HCT116 (cell line): ENCODE data around the gene MTUS2. TPM values are rescaled to one million over a fixed set of nuclear protein-coding genes. Genes with fewer than 3 reads are reported as not detected.

Experiments used
- ATAC-seq: fragments of 200-7000 bp; cut with Tn5 transposase; 2 replicates; pipeline ENCODE4 v1.9.1; 2020; ENCODE audit warnings: mild to moderate bottlenecking, moderate library complexity
- BruUV-seq: library from RNA; stranded (reverse); fragments of 400-500 nt; replicated peaks from 2 replicates; lab custom pipeline; 2021; lab: Mats Ljungman, UMichigan
- CTCF ChIA-PET: fragments of 300-600 bp; sonication (Branson Sonifier 250); formaldehyde crosslinking; loops from one replicate; lab custom pipeline; 2021; ENCODE audit warnings: antibody characterized with exemption; lab: Charles Lee
- POLR2A ChIA-PET: fragments of 300-600, 350-600 bp; sonication (Branson Sonifier 250); formaldehyde crosslinking; loops from one replicate; lab custom pipeline; 2021; ENCODE audit warnings: antibody characterized with exemption; lab: Charles Lee
- RAD21 ChIA-PET, 2 experiments: fragments of 300-600 bp; sonication (Branson Sonifier 250); formaldehyde crosslinking; loops; one replicate each; lab custom pipeline; 2023; ENCODE audit warnings: low total read pairs in 2 of 2; ENCODE audit not compliant: uncharacterized antibody in 2 of 2, unreplicated experiment in 2 of 2, low non-redundant PET in 1 of 2; lab: Charles Lee
- DNase-seq: peaks from one replicate; pipeline ENCODE4 v3.0.0-alpha.2; 2010; ENCODE audit warnings: low read depth, low spot score
- H2AFZ ChIP-seq: fragments of 200-600 bp; shearing (Covaris generic), sonication (generic); 2 replicates; pipeline ENCODE4 v1.6.1; 2017; ENCODE audit warnings: low read depth, mixed run types, mixed read lengths, antibody characterized with exemption, low read length; ENCODE audit not compliant: poor library complexity, severe bottlenecking
- H3K27ac ChIP-seq: 2 replicates; pipeline ENCODE4 v1.5.1; 2012; ENCODE audit warnings: low read depth, low read length
- H3K27me3 ChIP-seq: fragments of 200-600 bp; sonication (generic); 2 replicates; pipeline ENCODE4 v1.6.1; 2016; ENCODE audit warnings: mixed run types, low read length, mixed read lengths; ENCODE audit not compliant: insufficient read depth
- H3K36me3 ChIP-seq, 2 experiments: fragments of 200-500 bp in 1 of 2; fragments of 200-600 bp in 1 of 2; sonication (Bioruptor generic) in 1 of 2; sonication (generic) in 1 of 2; 2 replicates each; pipeline versions ENCODE4 v1.5.1 to v1.6.1; 2014 to 2016; ENCODE audit warnings: low read length in 2 of 2, inconsistent platforms in 1 of 2, mixed read lengths in 1 of 2, mixed run types in 1 of 2; ENCODE audit not compliant: insufficient read depth in 2 of 2, control insufficient read depth in 1 of 2
- H3K4me1 ChIP-seq, 2 experiments: fragments of 200-600 bp in 1 of 2; sonication (generic) in 1 of 2; 2 replicates each; pipeline versions ENCODE4 v1.5.1 to v1.6.1; 2012 to 2017; ENCODE audit warnings: low read length in 2 of 2, inconsistent platforms in 1 of 2, mild to moderate bottlenecking in 1 of 2, mixed read lengths in 1 of 2, mixed run types in 1 of 2, moderate library complexity in 1 of 2; ENCODE audit not compliant: insufficient read depth in 2 of 2, control insufficient read depth in 1 of 2
- H3K4me2 ChIP-seq: fragments of 200-600 bp; sonication (generic); 2 replicates; pipeline ENCODE4 v1.6.1; 2017; ENCODE audit warnings: mixed run types, low read length, mixed read lengths
- H3K4me3 ChIP-seq, 2 experiments: fragments of 200-600 bp in 1 of 2; sonication (generic) in 1 of 2; replicated peaks in 1 of 2; 2 replicates each; pipeline ENCODE4 v1.5.1; 2011 to 2016; ENCODE audit warnings: low read length in 2 of 2, control low read depth in 1 of 2, low read depth in 1 of 2, mild to moderate bottlenecking in 1 of 2, mixed read lengths in 1 of 2, mixed run types in 1 of 2
- H3K79me2 ChIP-seq: fragments of 200-600 bp; sonication (generic); 2 replicates; pipeline ENCODE4 v1.6.1; 2017; ENCODE audit warnings: mild to moderate bottlenecking, mixed run types, low read length, moderate library complexity, mixed read lengths; ENCODE audit not compliant: insufficient read depth
- H3K9ac ChIP-seq: fragments of 200-600 bp; sonication (generic); 2 replicates; pipeline ENCODE4 v1.6.1; 2016; ENCODE audit warnings: low read length, mixed read lengths
- H3K9me2 ChIP-seq: fragments of 200-600 bp; sonication (generic), shearing (Covaris generic); 2 replicates; pipeline ENCODE4 v1.6.1; 2017; ENCODE audit warnings: mixed run types, mild to moderate bottlenecking, moderate library complexity; ENCODE audit not compliant: insufficient read depth
- H3K9me3 ChIP-seq, 2 experiments: fragments of 200-500 bp in 1 of 2; fragments of 200-600 bp in 1 of 2; sonication (Bioruptor generic) in 1 of 2; sonication (generic) in 1 of 2; 2 replicates each; pipeline ENCODE4 v1.6.1; 2014 to 2017; ENCODE audit warnings: low read length in 2 of 2, mixed read lengths in 2 of 2, inconsistent platforms in 1 of 2, low read depth in 1 of 2, mild to moderate bottlenecking in 1 of 2, mixed run types in 1 of 2, moderate library complexity in 1 of 2; ENCODE audit not compliant: control insufficient read depth in 1 of 2, insufficient read depth in 1 of 2
- H4K20me1 ChIP-seq: fragments of 200-600 bp; sonication (generic), shearing (Covaris generic); 2 replicates; pipeline ENCODE4 v1.6.1; 2017; ENCODE audit warnings: mixed run types, mild to moderate bottlenecking, moderate library complexity; ENCODE audit not compliant: insufficient read depth
- ATF3 ChIP-seq: IDR thresholded peaks from 2 replicates; pipeline ENCODE4 v1.6.1; 2012
- CBX3 ChIP-seq: IDR thresholded peaks from 2 replicates; pipeline ENCODE4 v1.6.1; 2012; ENCODE audit warnings: low read depth
- CEBPB ChIP-seq: IDR thresholded peaks from 2 replicates; pipeline ENCODE4 v1.6.1; 2012; ENCODE audit warnings: low read depth
- EGR1 ChIP-seq: IDR thresholded peaks from 2 replicates; pipeline ENCODE4 v1.6.1; 2012; ENCODE audit warnings: low read depth
- ELF1 ChIP-seq: IDR thresholded peaks from 2 replicates; pipeline ENCODE4 v1.6.1; 2012; ENCODE audit warnings: low read depth, borderline replicate concordance
- EZH2phosphoT487 ChIP-seq: fragments of 200-600 bp; IDR thresholded peaks from 2 replicates; pipeline ENCODE4 v1.6.1; 2018; ENCODE audit warnings: antibody characterized with exemption, borderline replicate concordance
- FOSL1 ChIP-seq: IDR thresholded peaks from 2 replicates; pipeline ENCODE4 v1.6.1; 2012; ENCODE audit warnings: low read depth
- JUND ChIP-seq: IDR thresholded peaks from 2 replicates; pipeline ENCODE4 v1.6.1; 2012
- MAX ChIP-seq: IDR thresholded peaks from 2 replicates; pipeline ENCODE4 v1.6.1; 2012
- POLR2A ChIP-seq: IDR thresholded peaks from 2 replicates; pipeline ENCODE4 v1.7.0; 2011; ENCODE audit warnings: borderline replicate concordance; ENCODE audit not compliant: insufficient read depth, insufficient read length; ENCODE audit errors: extremely low read depth
- POLR2AphosphoS5 ChIP-seq: IDR thresholded peaks from 2 replicates; pipeline ENCODE4 v1.6.1; 2011; ENCODE audit warnings: mild to moderate bottlenecking, low read depth, low read length, moderate library complexity
- RAD21 ChIP-seq: IDR thresholded peaks from 2 replicates; pipeline ENCODE4 v1.6.1; 2012; ENCODE audit warnings: low read depth, mild to moderate bottlenecking
- SIN3A ChIP-seq: IDR thresholded peaks from 2 replicates; pipeline ENCODE4 v1.6.1; 2012; ENCODE audit warnings: low read depth
- SP1 ChIP-seq: IDR thresholded peaks from 2 replicates; pipeline ENCODE4 v1.6.1; 2012; ENCODE audit warnings: low read depth
- YY1 ChIP-seq: IDR thresholded peaks from 2 replicates; pipeline ENCODE4 v1.6.1; 2011; ENCODE audit warnings: low read length, low read depth, moderate library complexity, mild to moderate bottlenecking; ENCODE audit not compliant: insufficient replicate concordance; ENCODE audit errors: extremely low read depth
- ZBTB33 ChIP-seq: IDR thresholded peaks from 2 replicates; pipeline ENCODE4 v1.6.1; 2011; ENCODE audit warnings: mild to moderate bottlenecking, low read length, moderate library complexity; ENCODE audit not compliant: insufficient replicate concordance; ENCODE audit errors: extremely low read depth
- ZFX ChIP-seq: fragments of 450-650 bp; IDR thresholded peaks from 2 replicates; pipeline ENCODE4 v1.6.1; 2017
- ZNF274 ChIP-seq: fragments of 200-500 bp; sonication (Bioruptor generic); IDR thresholded peaks from 2 replicates; pipeline ENCODE4 v1.6.1; 2014; ENCODE audit warnings: mild to moderate bottlenecking, low read depth, low read length, inconsistent platforms
- intact Hi-C: fragments of 100-400 bp; cut with micrococcal nuclease; formaldehyde crosslinking; loops from 2 replicates; pipeline ENCODE4 v1.10.0; 2022
- total RNA-seq: library from RNA; stranded (reverse); gene quantifications from one replicate; pipeline ENCODE4 v1.2.1, GENCODE V29; 2021; ENCODE audit not compliant: unreplicated experiment
- TF ChIP-seq, protein P1 (sequence below), 3 experiments: fragments of 200-600 bp in 1 of 3; sonication (generic) in 1 of 3; IDR thresholded peaks in 2 of 3; conservative IDR thresholded peaks in 1 of 3; 2 replicates each; pipeline ENCODE4 v1.5.1; 2012 to 2017; ENCODE audit warnings: low read depth in 2 of 3, low read length in 2 of 3, antibody characterized with exemption in 1 of 3, borderline replicate concordance in 1 of 3, control low read depth in 1 of 3, mild to moderate bottlenecking in 1 of 3, mixed read lengths in 1 of 3, mixed run types in 1 of 3, moderate library complexity in 1 of 3; ENCODE audit not compliant: insufficient read depth in 1 of 3
- TF ChIP-seq, protein P2 (sequence below): IDR thresholded peaks from 2 replicates; pipeline ENCODE4 v1.6.1; 2012; ENCODE audit warnings: low read depth

MTUS2 gene
- total RNA-seq, 1 experiment from 2014 or later, result 0.02 TPM

DNA sequence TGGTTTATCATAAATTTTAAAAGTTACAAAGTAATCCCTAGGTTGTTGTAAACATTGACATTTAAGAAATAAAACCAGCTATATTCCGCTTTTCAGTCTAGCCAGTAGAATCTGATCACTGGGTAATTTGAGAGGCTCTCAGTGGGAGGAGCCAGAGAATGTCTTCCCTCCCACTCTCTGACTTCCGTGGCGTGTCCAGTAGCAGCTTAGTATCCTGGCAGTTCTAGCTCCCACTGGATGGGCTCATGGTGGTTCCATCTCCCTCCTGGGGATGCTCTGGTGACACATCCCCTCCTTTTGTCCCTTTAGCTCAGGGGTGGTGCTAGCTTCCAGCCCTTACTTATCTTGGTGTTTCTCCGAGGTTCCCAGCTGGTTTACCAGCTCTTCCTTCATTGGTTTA is 34.5 kb downstream of the MTUS2 start:
- no peak for DNase-seq

More for the DNA sequence above, 34.5 kb downstream of the MTUS2 start:
- BruUV-seq, result no TSS peak
- CTCF ChIA-PET, result no interaction called here
- intact Hi-C loops, result no loop called here
- peaks cover 81% of the 10 kb centered on the region for H3K27me3 ChIP-seq
- H3K79me2 ChIP-seq, result no peaks in the 10 kb centered on the region
- RAD21 ChIA-PET, result no interaction called here
- no peak overlapping the region for H3K4me2 ChIP-seq
- no peak overlapping the region for H2AFZ ChIP-seq
- ATAC-seq, result peak; percentile 68
- POLR2A ChIA-PET, result no interaction called here
- H3K4me1 ChIP-seq, result no peaks in the 10 kb centered on the region
- no peak overlapping the region for H3K4me3 ChIP-seq
- H3K9me2 ChIP-seq, result no peaks in the 10 kb centered on the region
- no peaks in the 10 kb centered on the region for H3K36me3 ChIP-seq
- no peaks in the 10 kb centered on the region for H3K9me3 ChIP-seq
- no peaks in the 10 kb centered on the region for H4K20me1 ChIP-seq
- H3K9ac ChIP-seq, result no peak overlapping the region
- no peak overlapping the region for H3K27ac ChIP-seq
- TF ChIP-seq MAX (no peak), POLR2AphosphoS5 (no peak), EZH2phosphoT487 (no peak), RAD21 (no peak), YY1 (no peak), EGR1 (no peak), ZNF274 (no peak), JUND (no peak), ELF1 (no peak), POLR2A (no peak), SIN3A (no peak), ZBTB33 (no peak), ZFX (no peak), CEBPB (no peak), CBX3 (no peak), FOSL1 (no peak), SP1 (no peak), ATF3 (no peak)
- TF ChIP-seq, protein P1, sequence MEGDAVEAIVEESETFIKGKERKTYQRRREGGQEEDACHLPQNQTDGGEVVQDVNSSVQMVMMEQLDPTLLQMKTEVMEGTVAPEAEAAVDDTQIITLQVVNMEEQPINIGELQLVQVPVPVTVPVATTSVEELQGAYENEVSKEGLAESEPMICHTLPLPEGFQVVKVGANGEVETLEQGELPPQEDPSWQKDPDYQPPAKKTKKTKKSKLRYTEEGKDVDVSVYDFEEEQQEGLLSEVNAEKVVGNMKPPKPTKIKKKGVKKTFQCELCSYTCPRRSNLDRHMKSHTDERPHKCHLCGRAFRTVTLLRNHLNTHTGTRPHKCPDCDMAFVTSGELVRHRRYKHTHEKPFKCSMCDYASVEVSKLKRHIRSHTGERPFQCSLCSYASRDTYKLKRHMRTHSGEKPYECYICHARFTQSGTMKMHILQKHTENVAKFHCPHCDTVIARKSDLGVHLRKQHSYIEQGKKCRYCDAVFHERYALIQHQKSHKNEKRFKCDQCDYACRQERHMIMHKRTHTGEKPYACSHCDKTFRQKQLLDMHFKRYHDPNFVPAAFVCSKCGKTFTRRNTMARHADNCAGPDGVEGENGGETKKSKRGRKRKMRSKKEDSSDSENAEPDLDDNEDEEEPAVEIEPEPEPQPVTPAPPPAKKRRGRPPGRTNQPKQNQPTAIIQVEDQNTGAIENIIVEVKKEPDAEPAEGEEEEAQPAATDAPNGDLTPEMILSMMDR (IDR thresholded peaks at IDR 0.05 in 2 of 3, conservative IDR thresholded peaks at IDR 0.05 in 1 of 3; ENCODE audit: borderline replicate concordance in 1 of 3, insufficient read depth in 1 of 3, low read depth in 2 of 3, low read length in 2 of 3), result no peak
- TF ChIP-seq, protein P2, sequence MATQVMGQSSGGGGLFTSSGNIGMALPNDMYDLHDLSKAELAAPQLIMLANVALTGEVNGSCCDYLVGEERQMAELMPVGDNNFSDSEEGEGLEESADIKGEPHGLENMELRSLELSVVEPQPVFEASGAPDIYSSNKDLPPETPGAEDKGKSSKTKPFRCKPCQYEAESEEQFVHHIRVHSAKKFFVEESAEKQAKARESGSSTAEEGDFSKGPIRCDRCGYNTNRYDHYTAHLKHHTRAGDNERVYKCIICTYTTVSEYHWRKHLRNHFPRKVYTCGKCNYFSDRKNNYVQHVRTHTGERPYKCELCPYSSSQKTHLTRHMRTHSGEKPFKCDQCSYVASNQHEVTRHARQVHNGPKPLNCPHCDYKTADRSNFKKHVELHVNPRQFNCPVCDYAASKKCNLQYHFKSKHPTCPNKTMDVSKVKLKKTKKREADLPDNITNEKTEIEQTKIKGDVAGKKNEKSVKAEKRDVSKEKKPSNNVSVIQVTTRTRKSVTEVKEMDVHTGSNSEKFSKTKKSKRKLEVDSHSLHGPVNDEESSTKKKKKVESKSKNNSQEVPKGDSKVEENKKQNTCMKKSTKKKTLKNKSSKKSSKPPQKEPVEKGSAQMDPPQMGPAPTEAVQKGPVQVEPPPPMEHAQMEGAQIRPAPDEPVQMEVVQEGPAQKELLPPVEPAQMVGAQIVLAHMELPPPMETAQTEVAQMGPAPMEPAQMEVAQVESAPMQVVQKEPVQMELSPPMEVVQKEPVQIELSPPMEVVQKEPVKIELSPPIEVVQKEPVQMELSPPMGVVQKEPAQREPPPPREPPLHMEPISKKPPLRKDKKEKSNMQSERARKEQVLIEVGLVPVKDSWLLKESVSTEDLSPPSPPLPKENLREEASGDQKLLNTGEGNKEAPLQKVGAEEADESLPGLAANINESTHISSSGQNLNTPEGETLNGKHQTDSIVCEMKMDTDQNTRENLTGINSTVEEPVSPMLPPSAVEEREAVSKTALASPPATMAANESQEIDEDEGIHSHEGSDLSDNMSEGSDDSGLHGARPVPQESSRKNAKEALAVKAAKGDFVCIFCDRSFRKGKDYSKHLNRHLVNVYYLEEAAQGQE, result no peak
